ENCODE measurements around the gene FAM167B.
A peak's percentile ranks its signal among the peaks of the same experiment; 100 is the strongest.

Gene FAM167B

DNA sequence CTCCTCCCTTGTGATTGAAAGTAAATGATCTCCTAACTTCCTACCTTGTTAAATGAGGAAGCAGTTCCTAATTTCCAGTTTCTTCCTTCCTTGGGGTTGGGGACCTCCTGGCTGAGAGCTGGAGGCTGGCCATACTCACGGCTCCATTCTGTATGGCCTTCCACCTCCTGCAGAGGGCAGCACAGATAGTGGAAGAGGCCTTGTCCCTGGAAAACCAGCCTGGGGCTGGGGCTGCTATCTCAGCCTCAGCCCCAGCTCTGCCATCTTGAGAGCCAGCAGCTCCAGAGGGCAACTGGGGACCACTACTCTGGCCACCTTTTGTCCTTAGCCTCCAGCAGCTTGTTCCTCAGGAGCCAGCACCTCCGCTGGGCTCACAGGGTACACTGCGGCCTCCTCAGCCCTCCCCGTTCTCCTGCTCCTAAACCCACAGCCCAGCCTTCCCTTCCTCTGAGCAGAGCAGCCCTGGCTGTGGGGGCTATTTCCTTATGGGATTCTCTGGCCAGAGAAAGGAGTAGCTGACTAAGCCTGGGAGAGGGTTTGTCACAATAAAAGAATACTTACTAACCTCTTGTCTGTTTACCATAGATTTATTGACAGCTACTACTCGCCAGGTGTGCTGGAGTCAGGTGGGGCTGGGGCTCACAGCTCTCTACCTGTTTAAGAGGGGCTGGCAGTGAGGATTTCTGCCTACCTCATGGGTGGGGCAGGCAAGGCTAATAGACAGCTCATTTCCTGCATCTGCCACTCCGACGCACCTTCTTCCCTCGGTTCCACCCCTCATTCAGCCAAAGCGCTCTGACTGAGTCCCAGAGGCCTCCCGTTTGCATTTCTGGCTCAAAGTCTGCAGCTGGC lies 31.2 kb upstream of the FAM167B start:
- TF ChIP-seq POLR2A (IDR thresholded peaks at IDR 0.05; ENCODE audit: low read depth, low read length) = no peak
- no peak for FAIRE-seq
- peak; percentile 58 for DNase-seq (ENCODE audit: insufficient read length, low spot score)

DNA sequence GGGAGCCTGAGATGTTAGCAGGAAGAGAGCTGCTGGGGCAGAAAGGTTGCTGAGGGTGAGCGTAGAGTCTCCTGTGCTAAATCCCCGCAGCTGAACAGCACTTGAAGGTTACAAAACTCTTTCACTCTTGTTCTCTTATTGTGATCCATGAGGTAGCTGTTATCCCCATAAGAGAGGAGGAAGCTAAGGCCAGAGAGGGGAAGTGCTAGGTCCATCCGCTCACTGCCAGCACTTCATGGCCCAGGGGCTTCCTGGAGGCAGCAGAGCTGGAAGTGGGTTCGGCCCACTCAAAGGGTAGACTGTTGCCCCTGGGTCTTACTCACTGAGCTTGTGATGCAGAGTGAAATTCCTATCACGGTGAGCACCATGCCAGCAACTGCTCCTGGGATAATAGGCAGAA lies 30.5 kb upstream of the FAM167B start:
- FAIRE-seq (no peak), DNase-seq (ENCODE audit: insufficient read length, low spot score) (no peak)
- TF ChIP-seq POLR2A (IDR thresholded peaks at IDR 0.05; ENCODE audit: low read depth, low read length) = no peak

DNA sequence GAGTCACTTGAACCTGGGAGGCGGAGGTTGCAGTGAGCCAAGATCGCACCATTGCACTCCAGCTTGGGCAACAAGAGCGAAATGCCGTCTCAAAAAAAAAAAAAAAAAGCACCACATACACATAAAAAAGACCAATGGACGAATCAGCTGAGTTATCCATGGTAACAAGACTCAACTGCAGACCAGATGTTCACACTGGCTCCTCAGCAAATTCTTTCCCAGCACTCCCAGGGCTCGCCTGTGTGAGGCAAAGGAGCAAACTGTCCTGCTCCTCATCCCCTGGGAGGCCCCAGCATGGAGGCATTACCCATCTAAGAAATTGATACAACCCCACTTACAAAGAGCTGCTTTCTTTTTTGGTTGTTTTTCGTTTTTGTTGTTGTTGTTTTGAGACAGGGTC lies 28.0 kb upstream of the FAM167B start:
- no peak for FAIRE-seq
- no peak for TF ChIP-seq POLR2A (IDR thresholded peaks at IDR 0.05; ENCODE audit: low read depth, low read length)
- no peak for DNase-seq (ENCODE audit: insufficient read length, low spot score)

DNA sequence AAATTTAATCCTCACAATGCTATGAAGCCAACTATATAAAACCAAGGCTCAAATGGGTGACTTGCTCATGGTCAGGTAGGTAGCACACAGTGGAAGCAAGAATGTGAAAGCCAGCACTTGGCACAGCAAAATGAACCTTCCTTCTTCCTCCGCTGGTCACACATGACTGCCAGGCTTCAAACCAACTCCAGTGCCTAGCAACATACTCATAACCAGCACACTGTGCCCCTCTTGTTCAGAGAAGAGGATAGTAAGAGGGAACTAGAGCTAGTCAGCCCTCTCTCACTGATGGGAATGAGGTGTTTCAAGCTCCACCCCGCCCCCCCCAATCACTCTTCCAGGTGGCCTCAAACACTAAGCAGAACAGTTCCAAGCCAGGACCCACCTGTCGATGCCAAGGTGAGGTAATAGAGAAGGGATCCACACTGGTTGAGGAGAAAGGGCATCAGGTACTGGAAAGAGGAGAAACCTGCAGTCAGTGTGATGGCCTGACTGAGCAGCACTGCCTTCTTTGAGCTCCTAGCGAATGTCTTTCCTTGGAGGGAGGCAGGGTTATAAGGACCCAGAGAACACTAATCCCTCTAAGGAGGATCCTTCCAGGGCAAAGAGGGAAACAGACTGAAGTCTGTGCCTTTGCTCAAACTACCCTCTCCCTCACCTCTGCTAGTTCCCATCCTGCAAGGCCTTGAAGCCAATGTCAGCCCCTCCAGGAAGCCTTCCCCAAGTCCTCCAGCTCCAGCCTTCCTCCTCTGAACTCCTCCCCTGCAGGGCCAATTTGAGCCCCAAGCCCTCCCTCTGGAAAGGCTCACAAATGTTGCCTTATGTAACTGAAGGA lies 26.1 kb upstream of the FAM167B start:
- no peak for TF ChIP-seq POLR2A (IDR thresholded peaks at IDR 0.05; ENCODE audit: low read depth, low read length)
- FAIRE-seq = no peak
- no peak for DNase-seq (ENCODE audit: insufficient read length, low spot score)

DNA sequence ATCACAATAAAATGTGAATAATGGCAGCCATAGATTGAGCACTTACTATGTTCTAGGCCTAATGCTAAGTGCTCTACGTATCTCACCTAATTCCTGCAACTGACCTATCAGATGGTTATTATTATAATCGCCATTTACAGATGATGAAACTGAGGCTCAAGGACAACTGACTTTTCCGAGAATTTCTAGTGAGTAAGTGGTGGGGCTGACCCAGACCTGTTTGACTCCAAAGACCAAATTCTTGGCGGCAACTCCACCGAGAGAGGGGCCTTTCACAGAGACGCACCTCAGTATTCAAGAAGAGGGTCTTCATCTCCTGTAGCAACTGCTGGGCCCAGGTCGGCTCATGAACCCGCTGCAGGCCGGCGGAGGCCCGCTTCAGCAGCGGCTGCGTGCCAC lies 25.4 kb upstream of the FAM167B start:
- no peak for FAIRE-seq
- no peak for DNase-seq (ENCODE audit: insufficient read length, low spot score)
- TF ChIP-seq POLR2A (IDR thresholded peaks at IDR 0.05; ENCODE audit: low read depth, low read length) = no peak

DNA sequence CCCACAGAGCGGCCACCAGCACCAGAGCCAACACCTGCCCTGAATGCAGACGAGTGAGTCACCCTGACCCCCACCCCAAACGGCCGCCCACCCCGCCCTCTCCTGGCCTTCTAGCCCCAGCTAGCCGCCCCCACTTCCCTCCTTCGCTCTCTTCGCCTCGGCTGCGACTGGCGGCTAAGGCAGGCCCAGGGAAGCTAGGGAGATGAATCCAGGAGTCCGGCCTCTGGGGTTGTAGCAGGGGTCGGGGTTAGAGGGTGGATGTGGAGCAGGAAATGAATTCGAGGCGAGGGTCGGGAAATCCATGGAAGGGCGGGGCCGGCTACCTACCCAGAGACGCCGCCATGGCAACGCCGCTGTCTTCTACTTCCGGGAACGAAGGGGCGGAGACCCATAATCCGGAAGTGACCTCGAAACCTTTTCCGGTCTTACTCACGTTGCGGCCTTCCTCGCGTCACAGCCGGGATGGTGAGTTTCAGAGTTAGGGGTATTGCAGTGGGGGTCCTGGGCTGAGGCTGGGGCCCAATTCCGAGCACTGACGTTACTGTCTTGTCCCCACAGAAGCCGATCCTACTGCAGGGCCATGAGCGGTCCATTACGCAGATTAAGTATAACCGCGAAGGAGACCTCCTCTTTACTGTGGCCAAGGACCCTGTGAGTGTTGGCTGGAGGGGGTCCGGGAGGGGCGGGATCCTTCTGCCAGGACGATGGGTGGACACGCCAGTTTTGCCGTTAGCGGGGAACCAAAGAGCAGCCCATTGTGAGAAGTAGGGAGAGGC lies 24.9 kb upstream of the FAM167B start, which contains the start of the genes EIF3I and TMEM234:
TSS of gene EIF3I (plus strand) at position 428 of the 776 bp plus-strand sequence. CDS start at position 463, 35 bp downstream.
TSS of gene TMEM234 (minus strand) at position 374 of the 776 bp plus-strand sequence. CDS start at position 343, 31 bp downstream.
- DNase-seq (ENCODE audit: insufficient read length, low spot score) = peak; percentile 88
- no peak for FAIRE-seq
- peak; percentile 62; the same call in 1 of the 2 replicates for TF ChIP-seq POLR2A (IDR thresholded peaks at IDR 0.05; ENCODE audit: low read depth, low read length)

DNA sequence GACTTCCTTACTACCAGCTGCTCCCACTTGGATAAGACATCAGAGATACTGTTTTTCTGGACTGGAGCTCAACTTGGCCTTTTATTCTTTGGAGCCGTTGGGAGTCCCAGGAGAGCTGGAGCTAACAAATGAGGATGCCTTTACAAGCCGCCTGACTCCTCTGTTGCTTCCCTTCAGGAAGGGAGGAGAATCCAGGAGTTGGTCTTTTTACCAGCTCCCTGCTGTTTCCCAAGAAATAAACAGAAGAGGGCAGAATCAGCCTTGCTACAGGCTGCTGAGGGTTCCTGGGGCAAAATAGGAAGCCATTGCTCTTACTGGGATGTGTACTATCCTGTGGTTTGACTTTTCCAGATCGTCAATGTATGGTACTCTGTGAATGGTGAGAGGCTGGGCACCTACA lies 23.3 kb upstream of the FAM167B start:
- FAIRE-seq = no peak
- no peak for TF ChIP-seq POLR2A (IDR thresholded peaks at IDR 0.05; ENCODE audit: low read depth, low read length)

DNA sequence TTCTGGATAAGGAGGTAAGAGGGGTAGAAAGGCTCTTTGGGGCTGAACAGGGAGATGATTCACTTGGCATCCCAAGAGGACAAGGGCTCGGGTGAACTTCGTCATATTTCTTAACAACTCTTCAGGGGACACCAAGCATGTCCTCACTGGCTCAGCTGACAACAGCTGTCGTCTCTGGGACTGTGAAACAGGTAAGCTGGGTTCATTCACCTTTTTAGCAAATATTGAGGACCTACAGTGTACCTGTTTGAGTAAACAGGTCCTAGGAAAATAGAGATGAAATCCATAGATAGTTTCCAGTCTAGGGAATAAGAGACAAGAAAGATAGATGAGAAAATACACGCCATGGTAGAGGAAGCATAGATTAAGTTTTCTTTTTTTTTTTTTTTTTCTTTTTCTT lies 22.7 kb upstream of the FAM167B start:
- TF ChIP-seq POLR2A (IDR thresholded peaks at IDR 0.05; ENCODE audit: low read depth, low read length) = no peak
- no peak for DNase-seq (ENCODE audit: insufficient read length, low spot score)
- no peak for FAIRE-seq

More for the DNA sequence above, 23.3 kb upstream of the FAM167B start:
- no peak for DNase-seq (ENCODE audit: insufficient read length, low spot score)

DNA sequence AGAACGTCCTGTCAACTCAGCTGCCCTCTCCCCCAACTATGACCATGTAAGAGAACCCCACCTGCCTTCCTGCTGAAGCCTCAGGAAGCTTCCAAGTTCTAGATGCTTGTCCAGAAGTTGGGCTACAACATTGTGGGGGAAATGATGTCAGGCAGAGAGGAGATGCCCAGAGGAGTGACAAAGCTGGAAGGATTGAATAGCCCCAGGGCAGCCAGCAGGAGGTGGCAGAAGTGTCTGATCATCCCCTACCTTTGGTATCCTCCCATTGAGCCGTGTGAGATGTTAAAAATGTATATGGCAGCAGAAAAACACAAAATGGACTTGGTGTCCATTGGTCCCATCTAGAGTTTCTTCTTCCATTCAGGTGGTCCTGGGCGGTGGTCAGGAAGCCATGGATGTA lies 18.3 kb upstream of the FAM167B start:
- DNase-seq (ENCODE audit: insufficient read length, low spot score) (no peak), FAIRE-seq (no peak)
- no peak for TF ChIP-seq POLR2A (IDR thresholded peaks at IDR 0.05; ENCODE audit: low read depth, low read length)

DNA sequence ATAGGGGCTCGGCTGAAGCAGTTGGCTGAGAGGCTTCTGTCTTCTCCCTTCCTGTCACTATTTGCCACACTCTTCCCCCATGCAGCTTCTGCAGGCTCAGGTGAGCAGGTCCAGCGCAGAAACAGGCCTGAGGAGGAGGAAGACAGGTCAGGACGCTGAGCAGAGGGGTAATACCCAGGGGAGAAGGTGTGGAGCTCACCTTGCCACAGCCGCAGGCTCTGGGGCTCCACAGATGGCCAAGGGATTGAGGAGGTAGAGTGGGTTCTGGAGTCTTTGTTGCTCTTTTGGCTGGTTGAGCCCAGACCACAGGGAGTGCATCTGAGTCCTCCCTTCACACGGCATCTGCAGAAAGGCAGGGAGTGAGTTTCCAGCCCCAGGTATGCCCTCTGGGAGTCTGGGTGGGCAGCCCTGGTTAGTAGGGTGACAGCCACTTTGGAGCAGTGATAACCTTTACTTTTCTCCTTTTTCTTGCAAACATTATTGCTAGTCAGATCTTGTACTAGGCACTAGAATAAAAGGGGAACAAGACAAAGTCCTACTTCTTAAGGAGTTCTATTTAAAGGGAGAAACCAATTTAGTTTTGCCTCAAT lies 15.1 kb upstream of the FAM167B start:
- no peak for TF ChIP-seq POLR2A (IDR thresholded peaks at IDR 0.05; ENCODE audit: low read depth, low read length)
- no peak for DNase-seq (ENCODE audit: insufficient read length, low spot score)
- FAIRE-seq = no peak

DNA sequence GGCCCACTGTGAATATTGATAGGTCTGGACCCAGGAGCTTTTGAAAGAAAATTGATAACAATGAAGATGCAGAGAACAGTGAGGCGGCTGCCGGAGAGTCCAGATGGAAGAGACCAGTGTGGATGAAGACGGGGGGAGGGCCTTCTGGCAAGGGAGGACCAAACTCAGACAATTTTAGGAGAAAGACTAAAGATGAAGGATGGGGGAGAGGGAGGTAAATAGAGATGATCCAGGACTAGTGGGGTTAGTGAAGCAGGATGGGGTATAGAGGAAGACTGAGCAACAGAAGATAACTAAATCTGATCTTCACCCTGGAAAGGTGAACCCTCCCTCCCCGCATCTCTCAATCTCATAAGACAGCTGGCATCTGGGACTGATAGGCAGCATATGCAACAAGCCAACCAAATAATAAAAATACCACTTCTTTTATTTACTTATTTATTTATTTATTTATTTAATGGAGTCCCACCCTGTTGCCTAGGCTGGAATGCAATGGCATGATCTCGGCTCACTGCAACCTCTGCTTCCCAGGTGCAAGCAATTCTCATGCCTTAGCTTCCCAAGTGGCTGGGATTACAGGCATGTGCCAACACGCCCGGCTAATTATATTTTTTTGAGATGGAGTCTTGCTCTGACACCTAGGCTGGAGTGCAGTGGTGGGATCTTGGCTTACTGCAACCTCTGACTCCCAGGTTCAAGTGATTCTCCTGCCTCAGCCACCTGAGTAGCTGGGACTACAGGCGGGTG lies 14.3 kb upstream of the FAM167B start:
- DNase-seq (ENCODE audit: insufficient read length, low spot score) (no peak), FAIRE-seq (no peak)
- TF ChIP-seq POLR2A (IDR thresholded peaks at IDR 0.05; ENCODE audit: low read depth, low read length) = no peak

DNA sequence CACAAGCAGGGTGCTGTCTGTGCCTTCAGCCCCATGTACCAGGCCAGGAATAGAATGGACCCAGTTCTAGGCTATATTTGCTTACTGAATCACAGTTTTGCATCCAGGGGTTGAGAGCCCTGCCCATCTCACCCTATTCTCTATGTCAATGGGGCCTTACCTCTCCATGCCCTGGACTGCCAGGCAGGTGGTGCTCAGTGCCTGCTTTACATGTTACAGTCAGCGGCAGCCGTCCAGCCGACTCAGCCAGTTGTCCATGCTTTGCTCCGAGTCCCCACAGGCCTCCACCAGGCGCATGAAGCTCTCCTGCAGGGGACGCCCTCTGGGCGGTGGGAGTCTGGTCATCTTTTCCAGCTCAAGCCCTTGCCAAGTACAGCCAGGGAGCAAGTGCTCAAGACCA lies 12.2 kb upstream of the FAM167B start:
- no peak for TF ChIP-seq POLR2A (IDR thresholded peaks at IDR 0.05; ENCODE audit: low read depth, low read length)
- FAIRE-seq = no peak

DNA sequence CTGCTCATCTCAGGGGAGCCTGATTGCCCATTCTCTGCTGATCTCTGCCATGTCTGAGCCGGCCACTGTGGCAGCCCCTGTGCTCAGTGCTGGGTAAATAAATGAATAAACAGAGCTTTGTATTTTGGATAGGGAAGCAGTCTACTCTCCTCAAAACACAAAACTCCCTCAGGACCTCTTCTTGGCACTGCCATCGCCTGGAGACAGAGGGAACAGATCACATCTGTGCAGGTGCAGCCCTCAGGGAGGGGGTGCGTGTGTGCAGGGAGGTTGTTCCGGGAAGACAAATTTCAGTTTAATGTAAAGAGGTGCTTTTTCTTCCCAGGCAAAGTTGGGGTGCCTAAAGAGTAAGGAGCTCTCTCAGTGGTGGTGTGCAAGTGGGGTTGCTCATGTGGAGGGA lies 7.7 kb upstream of the FAM167B start:
- no peak for TF ChIP-seq POLR2A (IDR thresholded peaks at IDR 0.05; ENCODE audit: low read depth, low read length)
- FAIRE-seq = no peak
- DNase-seq (ENCODE audit: insufficient read length, low spot score) = no peak

More for the DNA sequence above, 12.2 kb upstream of the FAM167B start:
- no peak for DNase-seq (ENCODE audit: insufficient read length, low spot score)

All from H54 (cell line).